Keratinocyte (primary cell): ENCODE measurements around the gene SERTAD2. TPM values are rescaled to one million over a fixed set of nuclear protein-coding genes. Genes with fewer than 3 reads are reported as not detected.
A peak's percentile ranks its signal among the peaks of the same experiment; 100 is the strongest.

Source experiments
- DNase-seq: peaks from one replicate; pipeline ENCODE4 v3.0.0-alpha.2; 2011; ENCODE audit warnings: low read depth, missing footprints, low spot score
- FAIRE-seq: peaks from 2 replicates; lab custom pipeline; 2011; peaks lifted over from hg19 to GRCh38; lab: Jason Lieb, UNC
- H2AFZ ChIP-seq: 2 replicates; pipeline ENCODE4 v1.6.0; 2012; ENCODE audit warnings: low read length, control low read depth, inconsistent platforms; ENCODE audit not compliant: control insufficient read depth
- H3K27ac ChIP-seq: 2 replicates; pipeline ENCODE4 v1.5.1; 2011; ENCODE audit warnings: low read length; ENCODE audit not compliant: control insufficient read depth, insufficient read depth
- H3K27me3 ChIP-seq: 3 replicates; pipeline ENCODE4 v1.6.0; 2011; ENCODE audit warnings: low read length; ENCODE audit not compliant: control insufficient read depth, insufficient read depth; ENCODE audit errors: extremely low read depth
- H3K36me3 ChIP-seq, 2 experiments: 2 replicates in 1 of 2; 3 replicates in 1 of 2; pipeline ENCODE4 v1.5.1; 2011; ENCODE audit warnings: low read length in 2 of 2, mild to moderate bottlenecking in 1 of 2; ENCODE audit not compliant: control insufficient read depth in 2 of 2, insufficient read depth in 2 of 2; ENCODE audit errors: extremely low read depth in 1 of 2
- H3K4me1 ChIP-seq: 3 replicates; pipeline ENCODE4 v1.5.1; 2011; ENCODE audit warnings: low read length; ENCODE audit not compliant: control insufficient read depth, insufficient read depth; ENCODE audit errors: extremely low read depth
- H3K4me2 ChIP-seq: 3 replicates; pipeline ENCODE4 v1.6.0; 2011; ENCODE audit warnings: low read depth, low read length; ENCODE audit not compliant: control insufficient read depth, insufficient read depth; ENCODE audit errors: extremely low read depth
- H3K4me3 ChIP-seq, 3 experiments: fragments of 200-600 bp in 1 of 3; sonication (generic) in 1 of 3; 2 replicates in 2 of 3; 3 replicates in 1 of 3; pipeline ENCODE4 v1.5.1; 2011 to 2016; ENCODE audit warnings: low read length in 3 of 3, mild to moderate bottlenecking in 3 of 3, control low read depth in 2 of 3, inconsistent platforms in 1 of 3, low read depth in 1 of 3, mixed read lengths in 1 of 3, mixed run types in 1 of 3, moderate library complexity in 1 of 3; ENCODE audit not compliant: control insufficient read depth in 2 of 3, insufficient read depth in 2 of 3; ENCODE audit errors: extremely low read depth in 1 of 3
- H3K79me2 ChIP-seq: 2 replicates; pipeline ENCODE4 v1.6.0; 2012; ENCODE audit warnings: low read length; ENCODE audit not compliant: control insufficient read depth, insufficient read depth
- H3K9ac ChIP-seq: 3 replicates; pipeline ENCODE4 v1.6.0; 2011; ENCODE audit warnings: low read length; ENCODE audit not compliant: control insufficient read depth, insufficient read depth; ENCODE audit errors: extremely low read depth
- H3K9me1 ChIP-seq: 3 replicates; pipeline ENCODE4 v1.6.0; 2011; ENCODE audit warnings: low read length; ENCODE audit not compliant: control insufficient read depth, insufficient read depth; ENCODE audit errors: extremely low read depth
- H3K9me3 ChIP-seq: 2 replicates; pipeline ENCODE4 v1.5.1; 2012; ENCODE audit warnings: low read depth, low read length; ENCODE audit not compliant: control insufficient read depth
- H4K20me1 ChIP-seq: 3 replicates; pipeline ENCODE4 v1.6.0; 2011; ENCODE audit warnings: low read length; ENCODE audit not compliant: control insufficient read depth, insufficient read depth; ENCODE audit errors: extremely low read depth
- EZH2 ChIP-seq: IDR thresholded peaks from one replicate; pipeline ENCODE4 v1.6.1; 2012; ENCODE audit warnings: inconsistent platforms, mild to moderate bottlenecking, low read length, moderate library complexity
- dilution Hi-C: fragments of 300-500 bp; cut with MboI; formaldehyde crosslinking; loops from one replicate; pipeline ENCODE4 v1.7.0; 2020; ENCODE audit warnings: low sequenced_read_pairs; ENCODE audit not compliant: extremely low pct_ligation_motif_present
- polyA plus RNA-seq, 5 experiments: library from polyadenylated mRNA; depleted of rRNA in 3 of 5; stranded (reverse) in 3 of 5; stranded (forward) in 1 of 5; unstranded in 1 of 5; fragments of >200 nt; gene quantifications; 1 replicate in 1 of 5; 2 replicates in 3 of 5; 3 replicates in 1 of 5; pipeline versions ENCODE4 v1.2.1 to v1.2.3, GENCODE V29; 2011 to 2012; ENCODE audit warnings: missing spikeins in 2 of 5, low read depth in 1 of 5, low replicate concordance in 1 of 5
- TF ChIP-seq, protein P1 (sequence below), 3 experiments: IDR thresholded peaks in 1 of 3; conservative IDR thresholded peaks in 1 of 3; optimal IDR thresholded peaks in 1 of 3; 2 replicates in 2 of 3; 3 replicates in 1 of 3; pipeline versions ENCODE3 to v1.5.1; 2011; ENCODE audit warnings: low read length in 3 of 3, mild to moderate bottlenecking in 3 of 3, moderate library complexity in 2 of 3, control low read depth in 1 of 3, inconsistent platforms in 1 of 3; ENCODE audit not compliant: insufficient read depth in 2 of 3; ENCODE audit errors: extremely low read depth in 1 of 3

Gene SERTAD2
- polyA plus RNA-seq, 1 donor (not counting 4 experiments of a cell fraction or from before 2014, with no cell fraction given): 13.1 TPM

DNA sequence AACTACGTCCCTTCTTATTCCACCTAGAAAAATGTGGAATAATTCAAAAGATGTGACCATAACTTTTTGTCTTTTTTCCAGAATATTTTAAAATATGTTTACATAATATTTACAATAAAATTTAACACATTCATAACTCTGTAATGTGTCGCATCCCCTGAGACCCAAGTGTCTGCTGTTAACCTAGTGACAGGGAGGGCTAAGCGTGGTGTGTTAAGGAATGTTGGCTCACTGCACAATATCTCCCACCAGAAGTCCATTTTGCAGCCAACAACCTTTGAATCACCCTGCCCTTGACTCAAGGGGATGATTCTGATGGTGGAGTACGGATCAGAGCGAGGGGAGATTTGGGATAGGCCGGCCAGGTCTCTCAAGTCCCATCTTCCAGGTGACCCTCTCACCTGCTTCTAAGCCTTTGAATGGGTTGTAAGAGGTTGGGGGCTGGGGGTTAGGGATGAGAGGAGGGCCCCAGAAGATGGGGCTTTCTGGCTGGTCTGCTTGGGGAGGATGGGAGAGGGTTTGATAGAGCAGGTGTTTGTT lies 43.3 kb downstream of the SERTAD2 start:
- H3K79me2 ChIP-seq: no peaks in the 10 kb centered on the region
- dilution Hi-C loops: no loop called here
- DNase-seq (no peak), FAIRE-seq (no peak)
- H3K4me1 ChIP-seq: peaks cover 33% of the 10 kb centered on the region
- H2AFZ ChIP-seq: no peak overlapping the region
- H4K20me1 ChIP-seq: no peaks in the 10 kb centered on the region
- no peaks in the 10 kb centered on the region for H3K9me1 ChIP-seq
- H3K4me3 ChIP-seq: no peak overlapping the region
- H3K9me3 ChIP-seq: no peaks in the 10 kb centered on the region
- no peaks in the 10 kb centered on the region for H3K36me3 ChIP-seq
- H3K9ac ChIP-seq: no peak overlapping the region
- H3K4me2 ChIP-seq: no peak overlapping the region
- no peak overlapping the region for H3K27ac ChIP-seq
- TF ChIP-seq, protein P1, sequence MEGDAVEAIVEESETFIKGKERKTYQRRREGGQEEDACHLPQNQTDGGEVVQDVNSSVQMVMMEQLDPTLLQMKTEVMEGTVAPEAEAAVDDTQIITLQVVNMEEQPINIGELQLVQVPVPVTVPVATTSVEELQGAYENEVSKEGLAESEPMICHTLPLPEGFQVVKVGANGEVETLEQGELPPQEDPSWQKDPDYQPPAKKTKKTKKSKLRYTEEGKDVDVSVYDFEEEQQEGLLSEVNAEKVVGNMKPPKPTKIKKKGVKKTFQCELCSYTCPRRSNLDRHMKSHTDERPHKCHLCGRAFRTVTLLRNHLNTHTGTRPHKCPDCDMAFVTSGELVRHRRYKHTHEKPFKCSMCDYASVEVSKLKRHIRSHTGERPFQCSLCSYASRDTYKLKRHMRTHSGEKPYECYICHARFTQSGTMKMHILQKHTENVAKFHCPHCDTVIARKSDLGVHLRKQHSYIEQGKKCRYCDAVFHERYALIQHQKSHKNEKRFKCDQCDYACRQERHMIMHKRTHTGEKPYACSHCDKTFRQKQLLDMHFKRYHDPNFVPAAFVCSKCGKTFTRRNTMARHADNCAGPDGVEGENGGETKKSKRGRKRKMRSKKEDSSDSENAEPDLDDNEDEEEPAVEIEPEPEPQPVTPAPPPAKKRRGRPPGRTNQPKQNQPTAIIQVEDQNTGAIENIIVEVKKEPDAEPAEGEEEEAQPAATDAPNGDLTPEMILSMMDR (optimal IDR thresholded peaks at IDR 0.05 in 1 of 3, IDR thresholded peaks at IDR 0.05 in 1 of 3, conservative IDR thresholded peaks at IDR 0.05 in 1 of 3; ENCODE audit: extremely low read depth in 1 of 3, insufficient read depth in 2 of 3, low read length in 3 of 3): no peak
- no peaks in the 10 kb centered on the region for H3K27me3 ChIP-seq

GRCh38 chr2:64609942-64610281 lies 43.8 kb downstream of the SERTAD2 start:
- Histone ChIP-seq H3K36me3 (no peaks in the 10 kb centered on the region), H3K4me3 (no peak overlapping the region), H3K4me2 (peak overlapping the region; percentile 56), H3K9me3 (no peaks in the 10 kb centered on the region), H3K27me3 (no peaks in the 10 kb centered on the region), H3K9ac (peak overlapping the region; percentile 63), H3K79me2 (no peaks in the 10 kb centered on the region), H4K20me1 (no peaks in the 10 kb centered on the region), H2AFZ (peak overlapping the region; percentile 83), H3K4me1 (peaks cover 38% of the 10 kb centered on the region), H3K9me1 (no peaks in the 10 kb centered on the region), H3K27ac (no peak overlapping the region)
- dilution Hi-C loops: no loop called here
- TF ChIP-seq EZH2: no peak
- TF ChIP-seq, protein P1 (optimal IDR thresholded peaks at IDR 0.05 in 1 of 3, IDR thresholded peaks at IDR 0.05 in 1 of 3, conservative IDR thresholded peaks at IDR 0.05 in 1 of 3; ENCODE audit: extremely low read depth in 1 of 3, insufficient read depth in 2 of 3, low read length in 3 of 3): no peak
- FAIRE-seq (no peak), DNase-seq (no peak)
